ENCODE results near the gene CREG1.

The CREG1 gene

DNA sequence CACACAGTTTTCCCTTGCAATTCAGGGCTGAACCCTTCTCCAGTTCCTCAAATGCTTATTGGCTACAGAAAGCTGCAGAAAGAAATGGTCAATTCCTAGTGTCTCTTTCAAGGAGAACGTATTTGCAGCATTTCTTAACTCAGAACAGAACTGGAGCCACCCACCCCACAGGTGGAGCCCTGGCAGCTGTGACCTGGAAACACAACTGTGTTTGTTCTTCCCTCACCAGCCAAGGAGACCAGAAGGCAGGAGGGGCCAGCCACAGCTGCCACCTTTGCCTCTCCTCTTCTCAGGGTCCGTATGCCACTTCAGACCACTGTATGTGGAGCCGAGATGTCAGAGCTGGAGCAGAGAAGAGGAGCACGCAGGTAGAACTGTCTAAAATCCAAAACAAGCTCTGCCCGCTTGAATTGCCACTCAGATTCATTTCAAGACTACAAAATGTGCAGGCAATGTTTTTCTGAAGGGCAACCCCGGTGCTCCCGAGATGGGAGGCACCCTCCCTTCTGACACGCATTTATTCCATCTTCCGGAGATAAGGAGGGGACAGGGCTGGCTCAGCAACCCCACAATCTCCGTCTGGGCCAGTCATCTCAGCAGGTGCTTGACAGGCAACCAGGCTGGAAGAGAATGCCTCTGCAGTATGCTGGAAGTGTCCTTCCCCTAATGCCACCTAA lies 51.9 kb downstream of the CREG1 start:
- Histone ChIP-seq H2BK5ac (ENCODE audit: low read depth, low read length, poor library complexity, severe bottlenecking) (no peak overlapping the region), H2AFZ (ENCODE audit: low read depth, low read length) (no peak overlapping the region), H3K79me1 (replicated peaks; ENCODE audit: low read length, poor library complexity, severe bottlenecking) (no peaks in the 10 kb centered on the region), H4K8ac (ENCODE audit: low read length) (no peak overlapping the region), H2AK5ac (ENCODE audit: low read length, severe bottlenecking) (no peak overlapping the region), H3K27ac (ENCODE audit: low read length, poor library complexity, severe bottlenecking) (no peak overlapping the region), H4K91ac (ENCODE audit: low read length) (no peak overlapping the region), H3K27me3 (ENCODE audit: control insufficient read depth in 1 of 2, insufficient read depth in 1 of 2, low read length in 2 of 2) (peaks cover 57 to 67% of the 10 kb centered on the region in 2 experiments), H2BK12ac (ENCODE audit: low read length in 2 of 2) (no peak overlapping the region), H2BK15ac (ENCODE audit: low read depth, poor library complexity, severe bottlenecking) (no peak overlapping the region), H3K4ac (ENCODE audit: low read depth in 1 of 2, low read length in 2 of 2) (no peak overlapping the region), H3K23ac (ENCODE audit: low read length in 2 of 2) (peak overlapping the region in 1 of 2 experiments; percentile 32), H3K9ac (ENCODE audit: low read length) (no peak overlapping the region), H2BK120ac (ENCODE audit: low read depth, low read length) (no peak overlapping the region), H3K4me1 (ENCODE audit: control insufficient read depth, insufficient read depth, low read depth, low read length) (no peaks in the 10 kb centered on the region), H3K14ac (ENCODE audit: low read length in 2 of 2) (no peak overlapping the region), H3K4me2 (ENCODE audit: low read length, poor library complexity, severe bottlenecking) (no peak overlapping the region), H3K36me3 (ENCODE audit: control insufficient read depth in 1 of 2, insufficient read depth in 2 of 2, low read depth in 1 of 2, low read length in 2 of 2) (no peaks in the 10 kb centered on the region), H3K9me3 (ENCODE audit: control insufficient read depth, low read length) (no peaks in the 10 kb centered on the region), H3K18ac (ENCODE audit: low read depth in 1 of 2, low read length in 2 of 2) (no peak overlapping the region), H3K4me3 (ENCODE audit: insufficient read depth in 1 of 2, low read depth in 1 of 2, low read length in 2 of 2) (no peak overlapping the region)
- DNase-seq = no peak
- 63% methylated on average over 10 of the region's 10 CpGs for WGBS

DNA sequence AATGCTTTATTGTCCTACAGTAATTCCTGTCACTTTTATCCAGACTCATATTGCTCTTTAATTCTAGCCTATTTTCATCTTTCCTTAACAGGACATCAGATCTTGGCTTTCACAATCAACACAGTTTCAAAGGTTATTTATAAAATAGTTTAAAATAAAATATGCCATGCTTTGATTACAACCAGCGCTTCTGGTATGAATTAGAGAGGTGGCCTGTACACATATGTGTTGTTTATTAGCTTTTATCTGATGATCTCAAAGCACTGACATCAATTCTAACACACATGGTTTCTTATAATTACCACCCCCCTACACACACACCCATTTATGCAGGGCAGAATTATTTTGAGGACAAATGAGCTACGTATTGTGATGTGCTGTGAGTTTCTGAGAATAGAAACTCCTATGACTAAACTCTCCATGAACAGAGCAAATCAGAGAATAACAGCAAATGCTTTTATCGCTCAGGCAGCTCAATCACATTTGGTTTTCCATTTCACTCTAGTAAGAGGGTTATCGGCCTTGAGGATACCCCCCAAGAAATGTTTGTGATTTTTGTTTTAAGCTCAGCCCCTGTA lies 53.2 kb downstream of the CREG1 start:
- Histone ChIP-seq H3K4me3 (ENCODE audit: insufficient read depth in 1 of 2, low read depth in 1 of 2, low read length in 2 of 2) (no peak overlapping the region), H2AK5ac (ENCODE audit: low read length, severe bottlenecking) (no peak overlapping the region), H3K36me3 (ENCODE audit: control insufficient read depth in 1 of 2, insufficient read depth in 2 of 2, low read depth in 1 of 2, low read length in 2 of 2) (no peaks in the 10 kb centered on the region), H3K9ac (ENCODE audit: low read length) (no peak overlapping the region), H4K91ac (ENCODE audit: low read length) (no peak overlapping the region), H2BK120ac (ENCODE audit: low read depth, low read length) (no peak overlapping the region), H2BK12ac (ENCODE audit: low read length in 2 of 2) (no peak overlapping the region), H3K4ac (ENCODE audit: low read depth in 1 of 2, low read length in 2 of 2) (no peak overlapping the region), H2BK15ac (ENCODE audit: low read depth, poor library complexity, severe bottlenecking) (no peak overlapping the region), H4K8ac (ENCODE audit: low read length) (no peak overlapping the region), H2BK5ac (ENCODE audit: low read depth, low read length, poor library complexity, severe bottlenecking) (no peak overlapping the region), H3K27ac (ENCODE audit: low read length, poor library complexity, severe bottlenecking) (no peak overlapping the region), H2AFZ (ENCODE audit: low read depth, low read length) (no peak overlapping the region), H3K79me1 (replicated peaks; ENCODE audit: low read length, poor library complexity, severe bottlenecking) (no peaks in the 10 kb centered on the region), H3K4me1 (ENCODE audit: control insufficient read depth, insufficient read depth, low read depth, low read length) (no peaks in the 10 kb centered on the region), H3K9me3 (ENCODE audit: control insufficient read depth, low read length) (no peaks in the 10 kb centered on the region), H3K14ac (ENCODE audit: low read length in 2 of 2) (no peak overlapping the region), H3K18ac (ENCODE audit: low read depth in 1 of 2, low read length in 2 of 2) (no peak overlapping the region), H3K23ac (ENCODE audit: low read length in 2 of 2) (no peak overlapping the region), H3K27me3 (ENCODE audit: control insufficient read depth in 1 of 2, insufficient read depth in 1 of 2, low read length in 2 of 2) (peaks cover 61 to 77% of the 10 kb centered on the region in 2 experiments), H3K4me2 (ENCODE audit: low read length, poor library complexity, severe bottlenecking) (no peak overlapping the region)
- DNase-seq = no peak
- 85% methylated on average over 2 of the region's 4 CpGs for WGBS

DNA sequence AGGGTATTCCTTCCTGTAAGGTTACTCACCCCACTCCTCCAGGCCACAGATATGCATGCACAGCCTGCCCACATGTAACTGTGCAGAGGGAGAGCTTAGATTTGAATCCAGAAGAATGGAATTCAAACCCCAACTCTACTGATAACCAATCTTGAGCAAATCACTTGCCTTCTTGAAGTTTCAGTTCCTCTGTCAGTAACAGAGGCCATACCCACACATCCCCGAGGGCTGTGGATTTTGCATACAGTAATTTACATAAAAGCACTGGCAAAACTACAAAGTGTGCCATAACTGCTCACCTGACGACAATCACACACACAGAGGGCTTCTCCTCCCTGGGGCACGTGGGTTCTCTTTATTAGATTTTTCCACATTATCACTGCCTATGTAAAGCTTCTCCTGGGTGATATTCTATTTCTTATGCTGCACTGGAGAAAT lies 53.9 kb downstream of the CREG1 start:
- H3K79me1 ChIP-seq (replicated peaks; ENCODE audit: low read length, poor library complexity, severe bottlenecking) = no peaks in the 10 kb centered on the region
- no peak overlapping the region for H4K8ac ChIP-seq (ENCODE audit: low read length)
- no peaks in the 10 kb centered on the region for H3K9me3 ChIP-seq (ENCODE audit: control insufficient read depth, low read length)
- no peak overlapping the region for H2BK120ac ChIP-seq (ENCODE audit: low read depth, low read length)
- H3K4ac ChIP-seq (ENCODE audit: low read depth in 1 of 2, low read length in 2 of 2) = no peak overlapping the region
- no peak overlapping the region for H3K23ac ChIP-seq (ENCODE audit: low read length in 2 of 2)
- H3K18ac ChIP-seq (ENCODE audit: low read depth in 1 of 2, low read length in 2 of 2) = no peak overlapping the region
- no peak overlapping the region for H2AFZ ChIP-seq (ENCODE audit: low read depth, low read length)
- no peak overlapping the region for H3K9ac ChIP-seq (ENCODE audit: low read length)
- no peak overlapping the region for H2AK5ac ChIP-seq (ENCODE audit: low read length, severe bottlenecking)
- H3K27me3 ChIP-seq (ENCODE audit: control insufficient read depth in 1 of 2, insufficient read depth in 1 of 2, low read length in 2 of 2) = peaks cover 66 to 83% of the 10 kb centered on the region in 2 experiments
- no peak overlapping the region for H3K27ac ChIP-seq (ENCODE audit: low read length, poor library complexity, severe bottlenecking)
- H2BK15ac ChIP-seq (ENCODE audit: low read depth, poor library complexity, severe bottlenecking) = no peak overlapping the region
- no peak for DNase-seq
- H2BK5ac ChIP-seq (ENCODE audit: low read depth, low read length, poor library complexity, severe bottlenecking) = no peak overlapping the region
- no peak overlapping the region for H3K4me3 ChIP-seq (ENCODE audit: insufficient read depth in 1 of 2, low read depth in 1 of 2, low read length in 2 of 2)
- no peak overlapping the region for H4K91ac ChIP-seq (ENCODE audit: low read length)
- H2BK12ac ChIP-seq (ENCODE audit: low read length in 2 of 2) = no peak overlapping the region
- no peak overlapping the region for H3K14ac ChIP-seq (ENCODE audit: low read length in 2 of 2)
- H3K36me3 ChIP-seq (ENCODE audit: control insufficient read depth in 1 of 2, insufficient read depth in 2 of 2, low read depth in 1 of 2, low read length in 2 of 2) = no peaks in the 10 kb centered on the region
- WGBS = 85% methylated on average over 2 of the region's 3 CpGs
- no peak overlapping the region for H3K4me2 ChIP-seq (ENCODE audit: low read length, poor library complexity, severe bottlenecking)
- no peaks in the 10 kb centered on the region for H3K4me1 ChIP-seq (ENCODE audit: control insufficient read depth, insufficient read depth, low read depth, low read length)

DNA sequence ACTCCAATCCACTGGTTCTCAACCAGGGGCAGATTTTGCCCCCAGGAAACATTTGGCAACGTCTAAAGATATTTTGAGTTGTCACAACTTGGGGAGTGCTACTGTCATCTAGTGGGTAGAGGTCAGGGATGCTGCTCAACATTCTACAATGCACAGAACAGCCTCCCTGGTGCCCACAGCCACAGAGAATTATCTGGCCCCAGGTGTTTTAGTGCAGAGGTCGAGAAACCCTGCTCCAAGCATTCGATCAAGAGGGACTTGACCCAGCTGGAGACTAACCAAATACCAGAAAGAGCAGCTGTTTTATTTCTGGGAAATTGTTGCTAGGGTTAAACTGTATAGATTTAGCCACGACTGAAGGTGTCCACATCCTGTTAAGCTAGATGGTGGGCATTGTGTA lies 54.5 kb downstream of the CREG1 start:
- Histone ChIP-seq H3K4ac (ENCODE audit: low read depth in 1 of 2, low read length in 2 of 2) (no peak overlapping the region), H3K4me3 (ENCODE audit: insufficient read depth in 1 of 2, low read depth in 1 of 2, low read length in 2 of 2) (no peak overlapping the region), H2BK12ac (ENCODE audit: low read length in 2 of 2) (no peak overlapping the region), H2BK5ac (ENCODE audit: low read depth, low read length, poor library complexity, severe bottlenecking) (no peak overlapping the region), H3K14ac (ENCODE audit: low read length in 2 of 2) (no peak overlapping the region), H2AFZ (ENCODE audit: low read depth, low read length) (no peak overlapping the region), H3K9ac (ENCODE audit: low read length) (no peak overlapping the region), H3K4me1 (ENCODE audit: control insufficient read depth, insufficient read depth, low read depth, low read length) (no peaks in the 10 kb centered on the region), H3K27me3 (ENCODE audit: control insufficient read depth in 1 of 2, insufficient read depth in 1 of 2, low read length in 2 of 2) (peaks cover 67 to 83% of the 10 kb centered on the region in 2 experiments), H4K91ac (ENCODE audit: low read length) (no peak overlapping the region), H3K23ac (ENCODE audit: low read length in 2 of 2) (no peak overlapping the region), H2AK5ac (ENCODE audit: low read length, severe bottlenecking) (no peak overlapping the region), H3K79me1 (replicated peaks; ENCODE audit: low read length, poor library complexity, severe bottlenecking) (no peaks in the 10 kb centered on the region), H3K36me3 (ENCODE audit: control insufficient read depth in 1 of 2, insufficient read depth in 2 of 2, low read depth in 1 of 2, low read length in 2 of 2) (no peaks in the 10 kb centered on the region), H2BK120ac (ENCODE audit: low read depth, low read length) (no peak overlapping the region), H3K27ac (ENCODE audit: low read length, poor library complexity, severe bottlenecking) (no peak overlapping the region), H3K9me3 (ENCODE audit: control insufficient read depth, low read length) (no peaks in the 10 kb centered on the region), H2BK15ac (ENCODE audit: low read depth, poor library complexity, severe bottlenecking) (no peak overlapping the region), H3K18ac (ENCODE audit: low read depth in 1 of 2, low read length in 2 of 2) (no peak overlapping the region), H4K8ac (ENCODE audit: low read length) (no peak overlapping the region), H3K4me2 (ENCODE audit: low read length, poor library complexity, severe bottlenecking) (no peak overlapping the region)
- 68% methylated on average over 4 of the region's 4 CpGs for WGBS
- DNase-seq = no peak

Measured in mesenchymal stem cell (in vitro differentiated cells and primary cell).